ENCODE results near the gene GLI3. TPM values are rescaled to one million over a fixed set of nuclear protein-coding genes. Genes with fewer than 3 reads are reported as not detected.

GLI3 gene
- total and polyA plus RNA-seq, 2 experiments from 2014 or later: 4.0 to 5.2 TPM

- Histone ChIP-seq H3K4me2 (ENCODE audit: unreplicated experiment) (peak overlapping the region; percentile 58), H3K9me2 (ENCODE audit: insufficient read depth) (no peaks in the 10 kb centered on the region), H3F3A (ENCODE audit: insufficient read depth) (peaks cover 28% of the 10 kb centered on the region), H3K9ac (no peak overlapping the region), H3K27me3 (replicated peaks; ENCODE audit: insufficient read depth) (no peaks in the 10 kb centered on the region), H4K20me1 (ENCODE audit: insufficient read depth) (no peaks in the 10 kb centered on the region), H3K27ac (peak overlapping the region; percentile 43), H3K79me2 (ENCODE audit: insufficient read depth) (peaks cover 68% of the 10 kb centered on the region), H3K4me1 (ENCODE audit: insufficient read depth) (peaks cover 49% of the 10 kb centered on the region), H3K9me3 (ENCODE audit: low read depth) (no peaks in the 10 kb centered on the region), H2AFZ (no peak overlapping the region), H3K4me3 (peak overlapping the region; percentile 3; the same call in 1 of the 2 replicates), H3K36me3 (ENCODE audit: low read depth) (no peaks in the 10 kb centered on the region)
- TF ChIP-seq EZH2phosphoT487 (IDR thresholded peaks at IDR 0.05; ENCODE audit: insufficient read depth, low read depth) (no peak), EZH2 (IDR thresholded peaks at IDR 0.05; ENCODE audit: insufficient read depth, poor library complexity, severe bottlenecking) (no peak)
- WGBS, 2 experiments (ENCODE audit: low coverage in 1 of 2, low lambda C conversion rate in 2 of 2, missing lambda C conversion rate in 2 of 2): 24 to 25% methylated on average over 2 of the region's 2 CpGs
- in situ Hi-C loops (cut with MboI): loop anchor here (25.0 kb wide), 1 partner anchor 604 kb away; no protein-coding TSS in a partner anchor
- peak; percentile 50 for DNase-seq
These were observed 3.8 kb downstream of the GLI3 start for GRCh38 chr7:42233171-42233570.

- no peaks in the 10 kb centered on the region for H4K20me1 ChIP-seq (ENCODE audit: insufficient read depth)
- peak overlapping the region; percentile 58 for H3K4me2 ChIP-seq (ENCODE audit: unreplicated experiment)
These were observed 4.7 kb downstream of the GLI3 start for GRCh38 chr7:42232275-42232674.

GRCh38 chr7:42231043-42231787 lies 5.8 kb downstream of the GLI3 start:
- in situ Hi-C loops (cut with MboI): loop anchor here (25.0 kb wide), 1 partner anchor 606 kb away; no protein-coding TSS in a partner anchor
- Histone ChIP-seq H3K27ac (no peak overlapping the region), H3K27me3 (replicated peaks; ENCODE audit: insufficient read depth) (no peaks in the 10 kb centered on the region)

More at GRCh38 chr7:42232275-42232674, 4.7 kb downstream of the GLI3 start:
- TF ChIP-seq EZH2phosphoT487 (IDR thresholded peaks at IDR 0.05; ENCODE audit: insufficient read depth, low read depth): no peak
- TF ChIP-seq EZH2 (IDR thresholded peaks at IDR 0.05; ENCODE audit: insufficient read depth, poor library complexity, severe bottlenecking): no peak
- H3K4me3 ChIP-seq: peak overlapping the region; percentile 3; the same call in 1 of the 2 replicates
- peak; percentile 82 for DNase-seq
- no peak overlapping the region for H3K27ac ChIP-seq
- H3K9me3 ChIP-seq (ENCODE audit: low read depth): no peaks in the 10 kb centered on the region
- peaks cover 26% of the 10 kb centered on the region for H3F3A ChIP-seq (ENCODE audit: insufficient read depth)
- no peak overlapping the region for H2AFZ ChIP-seq
- in situ Hi-C loops (cut with MboI): loop anchor here (25.0 kb wide), 1 partner anchor 605 kb away; no protein-coding TSS in a partner anchor
- peaks cover 68% of the 10 kb centered on the region for H3K79me2 ChIP-seq (ENCODE audit: insufficient read depth)
- no peak overlapping the region for H3K9ac ChIP-seq
- 32 to 33% methylated on average over 4 of the region's 4 CpGs for WGBS, 2 experiments (ENCODE audit: low coverage in 1 of 2, low lambda C conversion rate in 2 of 2, missing lambda C conversion rate in 2 of 2)
- no peaks in the 10 kb centered on the region for H3K36me3 ChIP-seq (ENCODE audit: low read depth)
- no peaks in the 10 kb centered on the region for H3K9me2 ChIP-seq (ENCODE audit: insufficient read depth)
- no peaks in the 10 kb centered on the region for H3K27me3 ChIP-seq (replicated peaks; ENCODE audit: insufficient read depth)
- peaks cover 47% of the 10 kb centered on the region for H3K4me1 ChIP-seq (ENCODE audit: insufficient read depth)

GRCh38 chr7:42227936-42228591 lies 8.9 kb downstream of the GLI3 start:
- peak; percentile 79 for DNase-seq
- peak overlapping the region; percentile 62 for H3K9ac ChIP-seq
- no peaks in the 10 kb centered on the region for H3K9me3 ChIP-seq (ENCODE audit: low read depth)
- H3K36me3 ChIP-seq (ENCODE audit: low read depth): no peaks in the 10 kb centered on the region
- H2AFZ ChIP-seq: peak overlapping the region; percentile 81
- peaks cover 50% of the 10 kb centered on the region for H3K79me2 ChIP-seq (ENCODE audit: insufficient read depth)
- H3K4me1 ChIP-seq (ENCODE audit: insufficient read depth): peaks cover 24% of the 10 kb centered on the region
- H3K4me2 ChIP-seq (ENCODE audit: unreplicated experiment): peak overlapping the region; percentile 85
- no peak overlapping the region for H3K27ac ChIP-seq
- peaks cover 11% of the 10 kb centered on the region for H3F3A ChIP-seq (ENCODE audit: insufficient read depth)
- no peaks in the 10 kb centered on the region for H3K9me2 ChIP-seq (ENCODE audit: insufficient read depth)
- peak overlapping the region; percentile 69 for H3K4me3 ChIP-seq
- WGBS, 2 experiments (ENCODE audit: low coverage in 1 of 2, low lambda C conversion rate in 2 of 2, missing lambda C conversion rate in 2 of 2): 11 to 15% methylated on average over 37 to 51 of the region's 51 CpGs
- no peaks in the 10 kb centered on the region for H4K20me1 ChIP-seq (ENCODE audit: insufficient read depth)
- TF ChIP-seq EZH2phosphoT487 (IDR thresholded peaks at IDR 0.05; ENCODE audit: insufficient read depth, low read depth): no peak
- no peak for TF ChIP-seq EZH2 (IDR thresholded peaks at IDR 0.05; ENCODE audit: insufficient read depth, poor library complexity, severe bottlenecking)
- H3K27me3 ChIP-seq (replicated peaks; ENCODE audit: insufficient read depth): no peaks in the 10 kb centered on the region
- in situ Hi-C loops (cut with MboI): loop anchor here (25.0 kb wide), 1 partner anchor 609 kb away; no protein-coding TSS in a partner anchor

More at GRCh38 chr7:42231043-42231787, 5.8 kb downstream of the GLI3 start:
- H3K36me3 ChIP-seq (ENCODE audit: low read depth): no peaks in the 10 kb centered on the region
- H3K4me1 ChIP-seq (ENCODE audit: insufficient read depth): peaks cover 47% of the 10 kb centered on the region
- H2AFZ ChIP-seq: no peak overlapping the region
- H3K9me2 ChIP-seq (ENCODE audit: insufficient read depth): no peaks in the 10 kb centered on the region
- no peak overlapping the region for H3K9ac ChIP-seq
- H3K4me2 ChIP-seq (ENCODE audit: unreplicated experiment): no peak overlapping the region
- H3K4me3 ChIP-seq: no peak overlapping the region
- TF ChIP-seq EZH2phosphoT487 (IDR thresholded peaks at IDR 0.05; ENCODE audit: insufficient read depth, low read depth): no peak
- TF ChIP-seq EZH2 (IDR thresholded peaks at IDR 0.05; ENCODE audit: insufficient read depth, poor library complexity, severe bottlenecking): no peak
- H3K9me3 ChIP-seq (ENCODE audit: low read depth): no peaks in the 10 kb centered on the region
- peaks cover 26% of the 10 kb centered on the region for H3F3A ChIP-seq (ENCODE audit: insufficient read depth)
- 83 to 92% methylated on average over 1 of the region's 1 CpG for WGBS, 2 experiments (ENCODE audit: low coverage in 1 of 2, low lambda C conversion rate in 2 of 2, missing lambda C conversion rate in 2 of 2)
- no peaks in the 10 kb centered on the region for H4K20me1 ChIP-seq (ENCODE audit: insufficient read depth)
- DNase-seq: no peak
- H3K79me2 ChIP-seq (ENCODE audit: insufficient read depth): peaks cover 73% of the 10 kb centered on the region

All from GM23248 (cell line).